ENCODE data around the gene NPTXR.

GRCh38 chr22:38891256-38891655 lies 47.4 kb upstream of the NPTXR start:
- TF ChIP-seq EP300 (IDR thresholded peaks at IDR 0.05): no peak
- TF ChIP-seq, protein P1, sequence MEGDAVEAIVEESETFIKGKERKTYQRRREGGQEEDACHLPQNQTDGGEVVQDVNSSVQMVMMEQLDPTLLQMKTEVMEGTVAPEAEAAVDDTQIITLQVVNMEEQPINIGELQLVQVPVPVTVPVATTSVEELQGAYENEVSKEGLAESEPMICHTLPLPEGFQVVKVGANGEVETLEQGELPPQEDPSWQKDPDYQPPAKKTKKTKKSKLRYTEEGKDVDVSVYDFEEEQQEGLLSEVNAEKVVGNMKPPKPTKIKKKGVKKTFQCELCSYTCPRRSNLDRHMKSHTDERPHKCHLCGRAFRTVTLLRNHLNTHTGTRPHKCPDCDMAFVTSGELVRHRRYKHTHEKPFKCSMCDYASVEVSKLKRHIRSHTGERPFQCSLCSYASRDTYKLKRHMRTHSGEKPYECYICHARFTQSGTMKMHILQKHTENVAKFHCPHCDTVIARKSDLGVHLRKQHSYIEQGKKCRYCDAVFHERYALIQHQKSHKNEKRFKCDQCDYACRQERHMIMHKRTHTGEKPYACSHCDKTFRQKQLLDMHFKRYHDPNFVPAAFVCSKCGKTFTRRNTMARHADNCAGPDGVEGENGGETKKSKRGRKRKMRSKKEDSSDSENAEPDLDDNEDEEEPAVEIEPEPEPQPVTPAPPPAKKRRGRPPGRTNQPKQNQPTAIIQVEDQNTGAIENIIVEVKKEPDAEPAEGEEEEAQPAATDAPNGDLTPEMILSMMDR (IDR thresholded peaks at IDR 0.05): no peak
